Endometrium (tissue), 2 donors: ENCODE data around the gene IPCEF1.

Experiments used
- FAIRE-seq: peaks from 2 replicates; lab custom pipeline; 2012; peaks lifted over from hg19 to GRCh38; lab: Jason Lieb, UNC
- donor health status: control.
- donor health status: control.

IPCEF1 gene

GRCh38 chr6:154292855-154293519 is 63.6 kb downstream of the IPCEF1 start:
- no peak for FAIRE-seq

- FAIRE-seq, result no peak
Measured at GRCh38 chr6:154292066-154292465, 64.5 kb downstream of the IPCEF1 start.

GRCh38 chr6:154289818-154290508 is 66.6 kb downstream of the IPCEF1 start:
- no peak for FAIRE-seq

GRCh38 chr6:154285826-154286225 is 70.8 kb downstream of the IPCEF1 start:
- peak; percentile 71 for FAIRE-seq

- no peak for FAIRE-seq
Measured at GRCh38 chr6:154284313-154284853, 72.2 kb downstream of the IPCEF1 start.

GRCh38 chr6:154280521-154280920 is 76.1 kb downstream of the IPCEF1 start:
- FAIRE-seq, result no peak

GRCh38 chr6:154277629-154278017 is 79.0 kb downstream of the IPCEF1 start:
- FAIRE-seq, result no peak

- peak; percentile 97 for FAIRE-seq
Measured at GRCh38 chr6:154276810-154277628, 79.6 kb downstream of the IPCEF1 start.

- FAIRE-seq, result no peak
Measured at GRCh38 chr6:154274168-154274567, 82.4 kb downstream of the IPCEF1 start.

- FAIRE-seq, result no peak
Measured at GRCh38 chr6:154268486-154268885, 88.1 kb downstream of the IPCEF1 start.

GRCh38 chr6:154267508-154268106 is 89.0 kb downstream of the IPCEF1 start:
- no peak for FAIRE-seq

- FAIRE-seq, result no peak
Measured at GRCh38 chr6:154266560-154267099, 90.0 kb downstream of the IPCEF1 start.

- no peak for FAIRE-seq
Measured at GRCh38 chr6:154261688-154262397, 94.8 kb downstream of the IPCEF1 start.

GRCh38 chr6:154258064-154258757 is 98.4 kb downstream of the IPCEF1 start:
- no peak for FAIRE-seq

GRCh38 chr6:154257067-154257466 is 99.5 kb downstream of the IPCEF1 start:
- no peak for FAIRE-seq

- no peak for FAIRE-seq
Measured at GRCh38 chr6:154252678-154253077, 103.9 kb downstream of the IPCEF1 start.

- no peak for FAIRE-seq
Measured at GRCh38 chr6:154251116-154251515, 105.5 kb downstream of the IPCEF1 start.

- peak; percentile 12 for FAIRE-seq
Measured at GRCh38 chr6:154249499-154250298, 106.9 kb downstream of the IPCEF1 start.

- FAIRE-seq, result no peak
Measured at GRCh38 chr6:154247119-154247861, 109.3 kb downstream of the IPCEF1 start.
